K562 (cell line): Measurements from ENCODE around the gene SCGB2B2. TPM values are rescaled to one million over a fixed set of nuclear protein-coding genes. Genes with fewer than 3 reads are reported as not detected.

ENCODE experiments used
- ATF1 ChIP-seq, 2 experiments: fragments of 450-650 bp in 1 of 2; IDR thresholded peaks; 2 replicates each; pipeline ENCODE4 v1.6.1; 2016; ENCODE audit warnings: missing compliant biosample characterization in 1 of 2, missing genetic modification characterization in 1 of 2
- BACH1 ChIP-seq: fragments of 200-800 bp; sonication (Bioruptor generic); IDR thresholded peaks from 2 replicates; pipeline ENCODE4 v1.6.1; 2016; ENCODE audit warnings: missing genetic modification characterization, missing compliant biosample characterization
- CBFA2T2 ChIP-seq: fragments of 450-650 bp; conservative IDR thresholded peaks from 2 replicates; pipeline ENCODE4 v1.6.1; 2017; ENCODE audit warnings: mild to moderate bottlenecking
- CHCHD3 ChIP-seq: fragments of 250-450 bp; sonication (Bioruptor Pico); IDR thresholded peaks from 2 replicates; pipeline ENCODE4 v2.1.2; 2022; ENCODE audit warnings: mild to moderate bottlenecking
- ELF2 ChIP-seq: fragments of 250-450 bp; sonication (Bioruptor Pico); IDR thresholded peaks from 2 replicates; pipeline ENCODE4 v1.5.0; 2021; ENCODE audit warnings: mild to moderate bottlenecking
- L3MBTL2 ChIP-seq: fragments of 450-650 bp; IDR thresholded peaks from 2 replicates; pipeline ENCODE4 v1.6.1; 2016; ENCODE audit warnings: mild to moderate bottlenecking, moderate library complexity
- MTA3 ChIP-seq: fragments of 450-650 bp; formaldehyde crosslinking; IDR thresholded peaks from 2 replicates; pipeline ENCODE4 v1.6.1; 2017; ENCODE audit warnings: mild to moderate bottlenecking, borderline replicate concordance
- PCBP2 ChIP-seq: fragments of 200-400 bp; formaldehyde crosslinking; IDR thresholded peaks from 2 replicates; pipeline ENCODE4 v1.6.1; 2018; ENCODE audit warnings: low read length, low read depth, mild to moderate bottlenecking, moderate library complexity; ENCODE audit not compliant: poor library complexity, severe bottlenecking
- RBM25 ChIP-seq: fragments of 200-400 bp; formaldehyde crosslinking; IDR thresholded peaks from 2 replicates; pipeline ENCODE4 v1.6.1; 2018; ENCODE audit warnings: low read length, low read depth, moderate library complexity; ENCODE audit not compliant: severe bottlenecking
- SMC3 ChIP-seq: conservative IDR thresholded peaks from 2 replicates; pipeline ENCODE4 v1.6.1; 2011; ENCODE audit warnings: low read depth, low read length, improper control_type of control experiment; ENCODE audit not compliant: insufficient read depth
- ZNF717 ChIP-seq: fragments of 250-450 bp; sonication (Bioruptor Pico); IDR thresholded peaks from 2 replicates; pipeline ENCODE4 v1.5.0; 2021
- polyA plus RNA-seq, 8 experiments: library from polyadenylated mRNA; depleted of rRNA in 4 of 8; stranded (reverse) in 5 of 8; unstranded in 3 of 8; fragments of >200 nt; fragmentation: Nextera tagmentation in 2 of 8; fragmentation: Illumina TruSeq in 1 of 8; extraction: Ambion mirVana in 2 of 8; extraction: Trizol in 1 of 8; gene quantifications; 2 replicates each; pipeline versions ENCODE4 v1.2.1 to v1.2.3, GENCODE V29; 2011 to 2014; ENCODE audit warnings: inconsistent platforms in 1 of 8, missing spikeins in 1 of 8
- total RNA-seq, 7 experiments: library from RNA; depleted of rRNA in 6 of 7; stranded (reverse); fragments of >200 nt in 6 of 7; fragmentation: Illumina TruSeq in 2 of 7; extraction: Trizol in 2 of 7; gene quantifications; 2 replicates each; pipeline versions ENCODE4 v1.2.1 to v1.2.3, GENCODE V29; 2011 to 2021; ENCODE audit warnings: low replicate concordance in 1 of 7
- TF ChIP-seq, protein P1 (sequence below): fragments of 450-650 bp; IDR thresholded peaks from 2 replicates; pipeline ENCODE4 v1.6.1; 2016; ENCODE audit warnings: borderline replicate concordance
- TF ChIP-seq, protein P2 (sequence below): fragments of 450-650 bp; IDR thresholded peaks from 2 replicates; pipeline ENCODE4 v1.6.1; 2016; ENCODE audit warnings: mild to moderate bottlenecking, moderate library complexity
- TF ChIP-seq, protein P3 (sequence below): fragments of 250-450 bp; sonication (Bioruptor Pico); IDR thresholded peaks from 2 replicates; pipeline ENCODE4 v1.4.0; 2020; ENCODE audit warnings: mild to moderate bottlenecking, moderate library complexity

The SCGB2B2 gene
- total and polyA plus RNA-seq, 9 of the 15 experiments (the other 6 are each of a cell fraction or from before 2014, with no cell fraction given): not detected

DNA sequence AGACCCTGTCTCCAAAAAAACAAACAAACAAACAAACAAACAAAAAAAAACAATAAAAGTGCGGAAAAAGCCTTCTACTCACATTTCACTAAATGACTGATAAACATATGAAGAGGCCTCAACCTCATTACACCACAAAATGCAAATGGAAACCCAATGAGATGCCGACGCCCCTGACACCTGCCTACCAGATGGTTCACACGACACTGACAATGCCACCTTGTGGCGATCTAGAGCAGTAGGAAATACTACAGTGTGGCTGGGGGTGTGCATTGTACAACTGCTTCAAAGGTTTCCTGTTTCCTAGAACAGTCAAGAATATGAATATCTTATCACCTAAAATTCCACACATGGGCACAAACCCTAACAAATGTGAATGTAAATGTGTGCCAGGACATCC lies 14.0 kb downstream of the SCGB2B2 start (continued):
- TF ChIP-seq PCBP2: no peak
- TF ChIP-seq CHCHD3 (CRISPR knock-in tag): no peak
- TF ChIP-seq, protein P1, sequence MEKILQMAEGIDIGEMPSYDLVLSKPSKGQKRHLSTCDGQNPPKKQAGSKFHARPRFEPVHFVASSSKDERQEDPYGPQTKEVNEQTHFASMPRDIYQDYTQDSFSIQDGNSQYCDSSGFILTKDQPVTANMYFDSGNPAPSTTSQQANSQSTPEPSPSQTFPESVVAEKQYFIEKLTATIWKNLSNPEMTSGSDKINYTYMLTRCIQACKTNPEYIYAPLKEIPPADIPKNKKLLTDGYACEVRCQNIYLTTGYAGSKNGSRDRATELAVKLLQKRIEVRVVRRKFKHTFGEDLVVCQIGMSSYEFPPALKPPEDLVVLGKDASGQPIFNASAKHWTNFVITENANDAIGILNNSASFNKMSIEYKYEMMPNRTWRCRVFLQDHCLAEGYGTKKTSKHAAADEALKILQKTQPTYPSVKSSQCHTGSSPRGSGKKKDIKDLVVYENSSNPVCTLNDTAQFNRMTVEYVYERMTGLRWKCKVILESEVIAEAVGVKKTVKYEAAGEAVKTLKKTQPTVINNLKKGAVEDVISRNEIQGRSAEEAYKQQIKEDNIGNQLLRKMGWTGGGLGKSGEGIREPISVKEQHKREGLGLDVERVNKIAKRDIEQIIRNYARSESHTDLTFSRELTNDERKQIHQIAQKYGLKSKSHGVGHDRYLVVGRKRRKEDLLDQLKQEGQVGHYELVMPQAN: no peak
- no peak for TF ChIP-seq ELF2 (CRISPR knock-in tag)
- TF ChIP-seq MTA3: no peak
- 0 out of 2 replicates have a peak, but pooled peaks have one; percentile 54 for TF ChIP-seq SMC3
- TF ChIP-seq, protein P2, sequence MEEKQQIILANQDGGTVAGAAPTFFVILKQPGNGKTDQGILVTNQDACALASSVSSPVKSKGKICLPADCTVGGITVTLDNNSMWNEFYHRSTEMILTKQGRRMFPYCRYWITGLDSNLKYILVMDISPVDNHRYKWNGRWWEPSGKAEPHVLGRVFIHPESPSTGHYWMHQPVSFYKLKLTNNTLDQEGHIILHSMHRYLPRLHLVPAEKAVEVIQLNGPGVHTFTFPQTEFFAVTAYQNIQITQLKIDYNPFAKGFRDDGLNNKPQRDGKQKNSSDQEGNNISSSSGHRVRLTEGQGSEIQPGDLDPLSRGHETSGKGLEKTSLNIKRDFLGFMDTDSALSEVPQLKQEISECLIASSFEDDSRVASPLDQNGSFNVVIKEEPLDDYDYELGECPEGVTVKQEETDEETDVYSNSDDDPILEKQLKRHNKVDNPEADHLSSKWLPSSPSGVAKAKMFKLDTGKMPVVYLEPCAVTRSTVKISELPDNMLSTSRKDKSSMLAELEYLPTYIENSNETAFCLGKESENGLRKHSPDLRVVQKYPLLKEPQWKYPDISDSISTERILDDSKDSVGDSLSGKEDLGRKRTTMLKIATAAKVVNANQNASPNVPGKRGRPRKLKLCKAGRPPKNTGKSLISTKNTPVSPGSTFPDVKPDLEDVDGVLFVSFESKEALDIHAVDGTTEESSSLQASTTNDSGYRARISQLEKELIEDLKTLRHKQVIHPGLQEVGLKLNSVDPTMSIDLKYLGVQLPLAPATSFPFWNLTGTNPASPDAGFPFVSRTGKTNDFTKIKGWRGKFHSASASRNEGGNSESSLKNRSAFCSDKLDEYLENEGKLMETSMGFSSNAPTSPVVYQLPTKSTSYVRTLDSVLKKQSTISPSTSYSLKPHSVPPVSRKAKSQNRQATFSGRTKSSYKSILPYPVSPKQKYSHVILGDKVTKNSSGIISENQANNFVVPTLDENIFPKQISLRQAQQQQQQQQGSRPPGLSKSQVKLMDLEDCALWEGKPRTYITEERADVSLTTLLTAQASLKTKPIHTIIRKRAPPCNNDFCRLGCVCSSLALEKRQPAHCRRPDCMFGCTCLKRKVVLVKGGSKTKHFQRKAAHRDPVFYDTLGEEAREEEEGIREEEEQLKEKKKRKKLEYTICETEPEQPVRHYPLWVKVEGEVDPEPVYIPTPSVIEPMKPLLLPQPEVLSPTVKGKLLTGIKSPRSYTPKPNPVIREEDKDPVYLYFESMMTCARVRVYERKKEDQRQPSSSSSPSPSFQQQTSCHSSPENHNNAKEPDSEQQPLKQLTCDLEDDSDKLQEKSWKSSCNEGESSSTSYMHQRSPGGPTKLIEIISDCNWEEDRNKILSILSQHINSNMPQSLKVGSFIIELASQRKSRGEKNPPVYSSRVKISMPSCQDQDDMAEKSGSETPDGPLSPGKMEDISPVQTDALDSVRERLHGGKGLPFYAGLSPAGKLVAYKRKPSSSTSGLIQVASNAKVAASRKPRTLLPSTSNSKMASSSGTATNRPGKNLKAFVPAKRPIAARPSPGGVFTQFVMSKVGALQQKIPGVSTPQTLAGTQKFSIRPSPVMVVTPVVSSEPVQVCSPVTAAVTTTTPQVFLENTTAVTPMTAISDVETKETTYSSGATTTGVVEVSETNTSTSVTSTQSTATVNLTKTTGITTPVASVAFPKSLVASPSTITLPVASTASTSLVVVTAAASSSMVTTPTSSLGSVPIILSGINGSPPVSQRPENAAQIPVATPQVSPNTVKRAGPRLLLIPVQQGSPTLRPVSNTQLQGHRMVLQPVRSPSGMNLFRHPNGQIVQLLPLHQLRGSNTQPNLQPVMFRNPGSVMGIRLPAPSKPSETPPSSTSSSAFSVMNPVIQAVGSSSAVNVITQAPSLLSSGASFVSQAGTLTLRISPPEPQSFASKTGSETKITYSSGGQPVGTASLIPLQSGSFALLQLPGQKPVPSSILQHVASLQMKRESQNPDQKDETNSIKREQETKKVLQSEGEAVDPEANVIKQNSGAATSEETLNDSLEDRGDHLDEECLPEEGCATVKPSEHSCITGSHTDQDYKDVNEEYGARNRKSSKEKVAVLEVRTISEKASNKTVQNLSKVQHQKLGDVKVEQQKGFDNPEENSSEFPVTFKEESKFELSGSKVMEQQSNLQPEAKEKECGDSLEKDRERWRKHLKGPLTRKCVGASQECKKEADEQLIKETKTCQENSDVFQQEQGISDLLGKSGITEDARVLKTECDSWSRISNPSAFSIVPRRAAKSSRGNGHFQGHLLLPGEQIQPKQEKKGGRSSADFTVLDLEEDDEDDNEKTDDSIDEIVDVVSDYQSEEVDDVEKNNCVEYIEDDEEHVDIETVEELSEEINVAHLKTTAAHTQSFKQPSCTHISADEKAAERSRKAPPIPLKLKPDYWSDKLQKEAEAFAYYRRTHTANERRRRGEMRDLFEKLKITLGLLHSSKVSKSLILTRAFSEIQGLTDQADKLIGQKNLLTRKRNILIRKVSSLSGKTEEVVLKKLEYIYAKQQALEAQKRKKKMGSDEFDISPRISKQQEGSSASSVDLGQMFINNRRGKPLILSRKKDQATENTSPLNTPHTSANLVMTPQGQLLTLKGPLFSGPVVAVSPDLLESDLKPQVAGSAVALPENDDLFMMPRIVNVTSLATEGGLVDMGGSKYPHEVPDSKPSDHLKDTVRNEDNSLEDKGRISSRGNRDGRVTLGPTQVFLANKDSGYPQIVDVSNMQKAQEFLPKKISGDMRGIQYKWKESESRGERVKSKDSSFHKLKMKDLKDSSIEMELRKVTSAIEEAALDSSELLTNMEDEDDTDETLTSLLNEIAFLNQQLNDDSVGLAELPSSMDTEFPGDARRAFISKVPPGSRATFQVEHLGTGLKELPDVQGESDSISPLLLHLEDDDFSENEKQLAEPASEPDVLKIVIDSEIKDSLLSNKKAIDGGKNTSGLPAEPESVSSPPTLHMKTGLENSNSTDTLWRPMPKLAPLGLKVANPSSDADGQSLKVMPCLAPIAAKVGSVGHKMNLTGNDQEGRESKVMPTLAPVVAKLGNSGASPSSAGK: peak; percentile 90
- no peak for TF ChIP-seq BACH1 (tag)
- peak; percentile 91 for TF ChIP-seq L3MBTL2
- TF ChIP-seq CBFA2T2: no peak
- no peak for TF ChIP-seq ATF1 (CRISPR knock-in tag; IDR thresholded peaks at IDR 0.05)
- no peak for TF ChIP-seq ATF1 (tag; IDR thresholded peaks at IDR 0.05)
- TF ChIP-seq ZNF717: no peak
- TF ChIP-seq, protein P3, sequence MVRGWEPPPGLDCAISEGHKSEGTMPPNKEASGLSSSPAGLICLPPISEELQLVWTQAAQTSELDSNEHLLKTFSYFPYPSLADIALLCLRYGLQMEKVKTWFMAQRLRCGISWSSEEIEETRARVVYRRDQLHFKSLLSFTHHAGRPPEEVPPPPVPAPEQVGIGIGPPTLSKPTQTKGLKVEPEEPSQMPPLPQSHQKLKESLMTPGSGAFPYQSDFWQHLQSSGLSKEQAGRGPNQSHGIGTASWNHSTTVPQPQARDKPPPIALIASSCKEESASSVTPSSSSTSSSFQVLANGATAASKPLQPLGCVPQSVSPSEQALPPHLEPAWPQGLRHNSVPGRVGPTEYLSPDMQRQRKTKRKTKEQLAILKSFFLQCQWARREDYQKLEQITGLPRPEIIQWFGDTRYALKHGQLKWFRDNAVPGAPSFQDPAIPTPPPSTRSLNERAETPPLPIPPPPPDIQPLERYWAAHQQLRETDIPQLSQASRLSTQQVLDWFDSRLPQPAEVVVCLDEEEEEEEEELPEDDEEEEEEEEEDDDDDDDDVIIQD: no peak
- no peak for TF ChIP-seq RBM25
